PC-3 (cell line): ENCODE data around the gene SEPTIN5. TPM values are rescaled to one million over a fixed set of nuclear protein-coding genes. Genes with fewer than 3 reads are reported as not detected.

Source experiments
- ATAC-seq: fragments of 200-7000 bp; cut with Tn5 transposase; 2 replicates; pipeline ENCODE4 v1.9.1; 2020; ENCODE audit warnings: mild to moderate bottlenecking, moderate library complexity
- BruUV-seq: library from RNA; stranded (reverse); fragments of 400-500 nt; replicated peaks from 2 replicates; lab custom pipeline; 2021; lab: Mats Ljungman, UMichigan
- CTCF ChIA-PET: fragments of 300-600 bp; sonication (Branson Sonifier 250); formaldehyde crosslinking; loops from one replicate; lab custom pipeline; 2022; ENCODE audit warnings: antibody characterized with exemption; lab: Charles Lee
- POLR2A ChIA-PET: fragments of 300-600 bp; sonication (Branson Sonifier 250); formaldehyde crosslinking; loops from one replicate; lab custom pipeline; 2022; ENCODE audit warnings: antibody characterized with exemption; ENCODE audit not compliant: unreplicated experiment; lab: Charles Lee
- DNase-seq: peaks from one replicate; pipeline ENCODE4 v3.0.0-alpha.2; 2015
- H2AFZ ChIP-seq: fragments of 300-600 bp; sonication (generic); 2 replicates; pipeline ENCODE4 v1.6.0; 2016; ENCODE audit warnings: antibody characterized with exemption, low read length
- H3F3A ChIP-seq: fragments of 300-600 bp; sonication (generic); one replicate; pipeline ENCODE4 v1.6.0; 2017; ENCODE audit warnings: antibody characterized with exemption, low read length, control low read depth, mild to moderate bottlenecking; ENCODE audit not compliant: unreplicated experiment
- H3K27ac ChIP-seq: fragments of 300-600 bp; sonication (generic); 2 replicates; pipeline ENCODE4 v1.5.1; 2016; ENCODE audit warnings: mild to moderate bottlenecking, low read length
- H3K27me3 ChIP-seq: fragments of 300-600 bp; sonication (generic); 2 replicates; pipeline ENCODE4 v1.6.1; 2016; ENCODE audit warnings: low read length, mixed read lengths
- H3K36me3 ChIP-seq: fragments of 300-600 bp; sonication (generic); 2 replicates; pipeline ENCODE4 v1.6.1; 2016; ENCODE audit warnings: low read depth, mixed run types, low read length, mixed read lengths
- H3K4me1 ChIP-seq: fragments of 300-600 bp; sonication (generic); 2 replicates; pipeline ENCODE4 v1.5.1; 2016; ENCODE audit warnings: low read length; ENCODE audit not compliant: insufficient read depth
- H3K4me2 ChIP-seq: fragments of 300-600 bp; sonication (generic); 2 replicates; pipeline ENCODE4 v1.6.0; 2016; ENCODE audit warnings: low read length
- H3K4me3 ChIP-seq: fragments of 300-600 bp; sonication (generic); 2 replicates; pipeline ENCODE4 v1.5.1; 2016; ENCODE audit warnings: mild to moderate bottlenecking, low read length, mixed read lengths
- H3K79me2 ChIP-seq: fragments of 300-600 bp; sonication (generic); 2 replicates; pipeline ENCODE4 v1.6.1; 2017; ENCODE audit warnings: low read length, mixed read lengths
- H3K9ac ChIP-seq: fragments of 300-600 bp; sonication (generic); 2 replicates; pipeline ENCODE4 v1.6.0; 2016; ENCODE audit warnings: mild to moderate bottlenecking, low read length
- H3K9me2 ChIP-seq: fragments of 300-600 bp; sonication (generic); replicated peaks from 2 replicates; pipeline ENCODE4 v1.6.1; 2016; ENCODE audit warnings: mixed run types, low read length, mixed read lengths
- H3K9me3 ChIP-seq: fragments of 300-600 bp; sonication (generic); 2 replicates; pipeline ENCODE4 v1.6.1; 2016; ENCODE audit warnings: low read length, mixed read lengths
- H4K20me1 ChIP-seq: fragments of 300-600 bp; sonication (generic); 2 replicates; pipeline ENCODE4 v1.6.1; 2016; ENCODE audit warnings: low read length, mixed read lengths
- CTCF ChIP-seq: fragments of 300-600 bp; sonication (generic); conservative IDR thresholded peaks from 2 replicates; pipeline ENCODE4 v1.5.1; 2017; ENCODE audit warnings: antibody characterized with exemption, low read depth, mild to moderate bottlenecking, low read length
- EZH2 ChIP-seq: fragments of 300-600 bp; sonication (generic); IDR thresholded peaks from one replicate; pipeline ENCODE4 v1.6.1; 2017; ENCODE audit warnings: antibody characterized with exemption, mild to moderate bottlenecking, low read length; ENCODE audit not compliant: unreplicated experiment
- EZH2phosphoT487 ChIP-seq: fragments of 300-600 bp; sonication (generic); IDR thresholded peaks from 2 replicates; pipeline ENCODE4 v1.6.1; 2018; ENCODE audit warnings: mild to moderate bottlenecking, antibody characterized with exemption, low read length, borderline replicate concordance
- intact Hi-C: fragments of 100-400 bp; cut with micrococcal nuclease; formaldehyde crosslinking; loops from 2 replicates; pipeline ENCODE4 v1.9.0; 2023
- total RNA-seq: library from RNA; depleted of rRNA; stranded (reverse); fragments of >200 nt; gene quantifications from 2 replicates; pipeline ENCODE4 v1.2.3, GENCODE V29; 2014

Gene SEPTIN5
- total RNA-seq, 1 experiment from 2014 or later: 27.5 TPM

GRCh38 chr22:19691721-19692341 lies 22.5 kb upstream of the SEPTIN5 start:
- H3K27me3 ChIP-seq: no peaks in the 10 kb centered on the region
- no peaks in the 10 kb centered on the region for H3F3A ChIP-seq
- intact Hi-C loops: no loop called here
- H3K4me2 ChIP-seq: peak overlapping the region; percentile 56
- H3K27ac ChIP-seq: peak overlapping the region; percentile 27
- no peaks in the 10 kb centered on the region for H4K20me1 ChIP-seq
- no peaks in the 10 kb centered on the region for H3K36me3 ChIP-seq
- POLR2A ChIA-PET: interaction anchor here (0.6 kb wide), 1 partner anchor 547 kb away, joined by 3 read pairs; no protein-coding TSS in a partner anchor
- no TSS peak for BruUV-seq
- H3K4me1 ChIP-seq: peaks cover 9% of the 10 kb centered on the region
- 0 out of 2 replicates have a peak overlapping the region, but pooled peaks have one; percentile 10 for H3K4me3 ChIP-seq
- no peak overlapping the region for H3K9ac ChIP-seq
- DNase-seq (peak; percentile 60), ATAC-seq (peak; percentile 61)
- CTCF ChIA-PET: no interaction called here
- TF ChIP-seq EZH2 (no peak), EZH2phosphoT487 (no peak), CTCF (no peak)
- no peaks in the 10 kb centered on the region for H3K9me2 ChIP-seq
- no peaks in the 10 kb centered on the region for H3K9me3 ChIP-seq
- H2AFZ ChIP-seq: peak overlapping the region; percentile 66
- H3K79me2 ChIP-seq: no peaks in the 10 kb centered on the region

- TF ChIP-seq EZH2 (no peak), CTCF (no peak), EZH2phosphoT487 (no peak)
- Histone ChIP-seq H3K9ac (no peak overlapping the region), H3K27me3 (no peaks in the 10 kb centered on the region), H3F3A (no peaks in the 10 kb centered on the region), H3K4me3 (no peak overlapping the region), H3K9me3 (no peaks in the 10 kb centered on the region), H3K36me3 (no peaks in the 10 kb centered on the region), H3K4me1 (peaks cover 9% of the 10 kb centered on the region), H3K4me2 (no peak overlapping the region), H3K27ac (no peak overlapping the region), H3K79me2 (no peaks in the 10 kb centered on the region), H3K9me2 (no peaks in the 10 kb centered on the region), H4K20me1 (no peaks in the 10 kb centered on the region), H2AFZ (no peak overlapping the region)
- DNase-seq: no peak
- BruUV-seq: no TSS peak
- ChIA-PET POLR2A (no interaction called here), CTCF (no interaction called here)
- no peak for ATAC-seq
- intact Hi-C loops: no loop called here
Observed at GRCh38 chr22:19693581-19693980, 20.7 kb upstream of the SEPTIN5 start.

- no TSS peak for BruUV-seq
- ChIA-PET CTCF (no interaction called here), POLR2A (no interaction called here)
- Histone ChIP-seq H3K9me2 (no peaks in the 10 kb centered on the region), H3K27me3 (no peaks in the 10 kb centered on the region), H4K20me1 (no peaks in the 10 kb centered on the region), H3K27ac (no peak overlapping the region), H3K9ac (no peak overlapping the region), H3K36me3 (no peaks in the 10 kb centered on the region), H3F3A (no peaks in the 10 kb centered on the region), H3K9me3 (no peaks in the 10 kb centered on the region), H3K4me1 (peaks cover 9% of the 10 kb centered on the region), H2AFZ (no peak overlapping the region), H3K79me2 (no peaks in the 10 kb centered on the region), H3K4me2 (no peak overlapping the region), H3K4me3 (no peak overlapping the region)
- peak; percentile 30 for DNase-seq
- intact Hi-C loops: no loop called here
- TF ChIP-seq EZH2phosphoT487 (no peak), CTCF (no peak), EZH2 (no peak)
- no peak for ATAC-seq
Observed at GRCh38 chr22:19693981-19694670, 20.2 kb upstream of the SEPTIN5 start.
